Measurements from ENCODE around the gene HBB. TPM values are rescaled to one million over a fixed set of nuclear protein-coding genes. Genes with fewer than 3 reads are reported as not detected.

Gene HBB
- total and polyA plus RNA-seq, 2 donors (not counting 3 experiments of a cell fraction or from before 2014, with no cell fraction given): not detected

- Histone ChIP-seq H3K9me1 (replicated peaks; ENCODE audit: control insufficient read depth, extremely low read depth, insufficient read depth, low read length) (no peaks in the 10 kb centered on the region), H3K4me3 (replicated peaks in 1 of 3; ENCODE audit: insufficient read depth in 1 of 3, low read depth in 1 of 3, low read length in 3 of 3) (no peak overlapping the region), H4K20me1 (replicated peaks; ENCODE audit: control insufficient read depth, extremely low read depth, insufficient read depth, low read length) (no peaks in the 10 kb centered on the region), H3K4me1 (ENCODE audit: control insufficient read depth, extremely low read depth, insufficient read depth, low read length) (no peaks in the 10 kb centered on the region), H3K9me3 (replicated peaks; ENCODE audit: control insufficient read depth, insufficient read depth, low read length) (no peaks in the 10 kb centered on the region), H3K27ac (ENCODE audit: insufficient read depth, low read depth, low read length) (no peak overlapping the region), H2AFZ (ENCODE audit: low read depth, low read length) (no peak overlapping the region), H3K27me3 (ENCODE audit: control insufficient read depth in 2 of 2, insufficient read depth in 2 of 2, low read length in 2 of 2) (no peaks in the 10 kb centered on the region), H3K4me2 (ENCODE audit: insufficient read depth, low read length) (no peak overlapping the region), H3K36me3 (ENCODE audit: control insufficient read depth in 2 of 2, extremely low read depth in 1 of 2, insufficient read depth in 2 of 2, low read length in 2 of 2) (no peaks in the 10 kb centered on the region), H3K79me2 (ENCODE audit: control insufficient read depth, insufficient read depth, low read length) (no peaks in the 10 kb centered on the region), H3K9ac (replicated peaks; ENCODE audit: extremely low read depth, insufficient read depth, low read length) (no peak overlapping the region)
- FAIRE-seq (no peak), DNase-seq (ENCODE audit: low read depth, low spot score) (no peak)
- ChIA-PET POLR2A (no interaction called here), CTCF (no interaction called here)
- dilution Hi-C loops (cut with MboI; ENCODE audit: extremely low pct_ligation_motif_present, low sequenced_read_pairs) (no loop called here), intact Hi-C loops (cut with micrococcal nuclease) (no loop called here)
- TF ChIP-seq POLR2AphosphoS5 (IDR thresholded peaks at IDR 0.05; ENCODE audit: insufficient read depth, low read depth, low read length): no peak
- no peak for TF ChIP-seq MAX (IDR thresholded peaks at IDR 0.05; ENCODE audit: insufficient read depth, insufficient read length)
- no peak for TF ChIP-seq GATA2 (IDR thresholded peaks at IDR 0.05; ENCODE audit: insufficient read depth, insufficient read length, low read depth, low read length)
- no peak for TF ChIP-seq CTCF (IDR thresholded peaks at IDR 0.05; ENCODE audit: extremely low read depth in 1 of 2, insufficient read depth in 1 of 2, low read depth in 1 of 2, low read length in 2 of 2)
- no peak for TF ChIP-seq JUN (IDR thresholded peaks at IDR 0.05; ENCODE audit: borderline replicate concordance, insufficient read depth, insufficient read length, low read depth)
- no peak for TF ChIP-seq EZH2 (IDR thresholded peaks at IDR 0.05; ENCODE audit: borderline replicate concordance, low read depth, low read length, severe bottlenecking)
- no peak for TF ChIP-seq MYC (IDR thresholded peaks at IDR 0.05; ENCODE audit: low read depth, low read length)
- no peak for TF ChIP-seq POLR2A (IDR thresholded peaks at IDR 0.05; ENCODE audit: low read depth, low read length)
- no peak for TF ChIP-seq FOS (IDR thresholded peaks at IDR 0.05; ENCODE audit: borderline replicate concordance, insufficient read depth, low read length)
- no TSS peak for BruUV-seq (replicated peaks)
These were observed 4.2 kb upstream of the HBB start for GRCh38 chr11:5231111-5231510.
